Measurements from ENCODE around the gene PDE4D.
A peak's percentile ranks its signal among the peaks of the same experiment; 100 is the strongest.

Gene PDE4D

DNA sequence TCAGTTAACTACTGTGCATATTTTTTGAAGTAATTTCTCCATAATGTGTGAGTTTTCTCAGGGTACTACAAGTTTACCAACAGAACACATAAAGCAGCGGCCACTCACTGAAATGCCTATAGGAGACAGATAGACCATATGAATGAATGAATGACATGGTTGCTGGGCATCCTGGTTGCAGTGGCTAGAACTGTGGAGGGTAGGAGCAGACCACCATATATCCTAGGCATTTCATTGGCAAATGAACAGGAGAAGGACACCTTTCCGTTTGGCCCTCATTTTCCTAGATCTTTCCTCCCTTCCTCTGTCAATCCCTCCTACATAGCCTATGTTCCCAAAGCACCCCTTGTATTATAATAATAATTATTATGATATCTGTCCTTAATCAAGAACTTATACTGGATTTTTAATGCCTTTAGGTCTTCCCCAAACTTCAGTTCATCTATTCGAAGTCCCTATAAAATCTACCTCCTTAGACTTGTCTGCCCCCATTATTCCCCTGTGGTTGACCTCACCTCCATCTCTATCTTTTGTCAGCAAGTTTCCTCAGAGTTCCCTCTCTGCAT lies 838.5 kb downstream of the PDE4D start:
- H3K4me1 ChIP-seq (ENCODE audit: insufficient read depth, low read length) = no peaks in the 10 kb centered on the region
- no peak overlapping the region for H3K9ac ChIP-seq (ENCODE audit: low read depth, low read length)
- no peak overlapping the region for H3K27ac ChIP-seq (ENCODE audit: low read length)
- H3K36me3 ChIP-seq (ENCODE audit: insufficient read depth, low read depth, low read length) = no peaks in the 10 kb centered on the region
- no peaks in the 10 kb centered on the region for H3K9me3 ChIP-seq (ENCODE audit: insufficient read depth, low read depth, low read length)
- H3K27me3 ChIP-seq (ENCODE audit: insufficient read depth, low read length) = no peaks in the 10 kb centered on the region
- no peak overlapping the region for H3K4me3 ChIP-seq (ENCODE audit: low read length)

DNA sequence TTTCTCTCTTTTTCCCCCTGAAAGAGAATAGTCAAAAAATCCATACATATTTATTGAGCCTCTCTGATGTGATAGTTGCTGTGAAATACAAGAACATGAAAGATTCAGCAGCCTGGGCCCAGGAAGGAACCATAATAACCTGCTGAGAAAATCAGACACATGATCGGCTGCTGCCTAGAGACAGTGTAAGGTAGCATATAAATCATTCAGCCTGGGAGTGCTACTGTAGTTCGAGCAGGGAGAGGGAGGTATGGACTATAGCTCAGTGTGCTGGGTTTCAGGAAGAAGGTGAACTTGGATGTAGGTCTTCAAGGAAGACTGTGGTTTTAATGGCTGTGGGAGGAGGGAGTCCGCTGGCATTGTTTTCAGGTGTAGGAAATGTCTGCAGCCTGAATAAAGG lies 841.6 kb downstream of the PDE4D start:
- H3K9me3 ChIP-seq (ENCODE audit: insufficient read depth, low read depth, low read length) = no peaks in the 10 kb centered on the region
- no peak overlapping the region for H3K4me3 ChIP-seq (ENCODE audit: low read length)
- no peaks in the 10 kb centered on the region for H3K36me3 ChIP-seq (ENCODE audit: insufficient read depth, low read depth, low read length)
- no peaks in the 10 kb centered on the region for H3K4me1 ChIP-seq (ENCODE audit: insufficient read depth, low read length)
- no peaks in the 10 kb centered on the region for H3K27me3 ChIP-seq (ENCODE audit: insufficient read depth, low read length)
- H3K27ac ChIP-seq (ENCODE audit: low read length) = no peak overlapping the region
- no peak overlapping the region for H3K9ac ChIP-seq (ENCODE audit: low read depth, low read length)

DNA sequence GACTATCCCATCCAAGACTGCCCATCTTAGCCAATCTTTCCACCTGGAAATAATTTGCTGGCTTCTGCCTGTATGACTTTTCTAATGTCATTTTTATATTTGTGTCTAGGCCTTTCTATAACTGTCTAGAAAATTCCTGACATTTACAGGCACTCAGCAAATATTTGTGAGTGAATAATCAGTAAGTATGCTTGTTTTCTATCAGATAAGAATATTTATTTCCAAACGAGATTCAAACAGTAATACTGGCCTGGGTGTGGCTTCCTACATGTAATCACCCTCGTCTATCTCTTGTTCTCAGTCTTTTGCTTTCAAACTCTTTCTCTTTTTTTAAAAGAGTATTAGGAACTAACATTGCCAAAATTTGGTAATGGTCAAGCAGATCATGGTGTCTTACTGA lies 844.4 kb downstream of the PDE4D start:
- Histone ChIP-seq H3K9me3 (ENCODE audit: insufficient read depth, low read depth, low read length) (no peaks in the 10 kb centered on the region), H3K4me3 (ENCODE audit: low read length) (no peak overlapping the region), H3K27ac (ENCODE audit: low read length) (no peak overlapping the region), H3K27me3 (ENCODE audit: insufficient read depth, low read length) (no peaks in the 10 kb centered on the region), H3K9ac (ENCODE audit: low read depth, low read length) (no peak overlapping the region), H3K4me1 (ENCODE audit: insufficient read depth, low read length) (no peaks in the 10 kb centered on the region), H3K36me3 (ENCODE audit: insufficient read depth, low read depth, low read length) (no peaks in the 10 kb centered on the region)

DNA sequence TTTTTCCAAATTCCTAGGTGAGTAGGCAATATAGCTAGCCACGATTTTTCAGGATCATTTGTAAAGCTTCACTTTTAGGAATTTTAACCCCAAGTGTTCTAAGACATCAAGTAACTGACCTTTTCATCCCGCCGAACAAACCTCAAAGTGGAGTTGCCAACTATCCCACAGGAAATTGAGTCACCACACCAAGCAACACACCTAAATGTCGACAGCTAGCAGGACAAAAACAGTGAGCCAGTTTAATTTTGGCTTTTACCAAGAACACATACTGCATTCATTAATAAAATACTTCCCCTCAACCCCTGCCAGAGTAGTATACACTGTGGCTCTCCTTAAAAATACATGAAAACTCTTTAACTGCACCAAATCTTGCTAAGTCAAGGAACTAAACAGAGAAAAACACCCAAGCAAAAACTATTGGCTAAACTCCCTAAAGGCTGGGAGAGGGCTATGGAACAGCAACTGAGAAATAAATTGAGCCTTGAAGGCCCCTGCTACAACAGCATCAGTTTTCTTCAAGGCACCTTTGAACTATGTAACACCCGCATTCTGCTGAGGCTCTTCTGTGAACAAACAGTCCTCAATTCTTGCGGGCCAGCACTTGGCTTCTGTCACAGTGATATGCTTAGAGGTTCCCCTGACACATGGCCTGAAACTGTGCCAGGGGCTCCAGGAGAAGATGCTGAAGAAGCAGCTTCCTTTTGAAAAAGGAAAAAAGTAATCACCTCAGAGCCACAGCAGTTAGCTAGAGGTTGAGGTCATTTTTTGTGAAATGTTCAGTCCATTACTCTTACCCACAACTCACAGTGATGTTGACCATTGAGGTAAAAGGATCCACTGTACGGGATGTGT lies 851.1 kb downstream of the PDE4D start:
- Histone ChIP-seq H3K27me3 (ENCODE audit: insufficient read depth, low read length) (peaks cover 44% of the 10 kb centered on the region), H3K27ac (ENCODE audit: low read length) (no peak overlapping the region), H3K4me1 (ENCODE audit: insufficient read depth, low read length) (0 out of 2 replicates have a peak, but pooled peaks cover 4% of the 10 kb centered on the region), H3K4me3 (ENCODE audit: low read length) (no peak overlapping the region), H3K36me3 (ENCODE audit: insufficient read depth, low read depth, low read length) (no peaks in the 10 kb centered on the region), H3K9ac (ENCODE audit: low read depth, low read length) (no peak overlapping the region), H3K9me3 (ENCODE audit: insufficient read depth, low read depth, low read length) (no peaks in the 10 kb centered on the region)

DNA sequence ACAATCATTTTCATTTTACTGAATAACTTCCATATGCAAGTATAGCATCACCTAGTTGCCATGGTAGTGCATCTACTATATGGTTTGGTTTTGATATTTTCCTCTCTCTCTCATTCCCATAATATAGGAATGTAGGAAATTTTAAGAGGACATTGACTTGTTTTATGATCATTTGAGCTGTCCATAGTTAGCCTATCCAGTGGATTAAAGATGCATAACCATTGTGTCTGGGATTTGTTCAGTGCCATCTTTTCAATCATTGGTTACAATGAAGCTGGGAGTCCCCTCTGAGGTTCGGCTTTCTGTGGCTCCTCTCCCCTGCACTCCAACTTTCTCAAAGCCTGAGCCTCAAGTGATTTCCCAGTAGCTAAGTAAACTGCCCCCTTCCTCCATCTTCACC lies 852.2 kb downstream of the PDE4D start:
- no peaks in the 10 kb centered on the region for H3K36me3 ChIP-seq (ENCODE audit: insufficient read depth, low read depth, low read length)
- no peak overlapping the region for H3K27ac ChIP-seq (ENCODE audit: low read length)
- no peak overlapping the region for H3K4me3 ChIP-seq (ENCODE audit: low read length)
- H3K9me3 ChIP-seq (ENCODE audit: insufficient read depth, low read depth, low read length) = no peaks in the 10 kb centered on the region
- peaks cover 48% of the 10 kb centered on the region for H3K27me3 ChIP-seq (ENCODE audit: insufficient read depth, low read length)
- 0 out of 2 replicates have a peak, but pooled peaks cover 4% of the 10 kb centered on the region for H3K4me1 ChIP-seq (ENCODE audit: insufficient read depth, low read length)
- H3K9ac ChIP-seq (ENCODE audit: low read depth, low read length) = no peak overlapping the region

DNA sequence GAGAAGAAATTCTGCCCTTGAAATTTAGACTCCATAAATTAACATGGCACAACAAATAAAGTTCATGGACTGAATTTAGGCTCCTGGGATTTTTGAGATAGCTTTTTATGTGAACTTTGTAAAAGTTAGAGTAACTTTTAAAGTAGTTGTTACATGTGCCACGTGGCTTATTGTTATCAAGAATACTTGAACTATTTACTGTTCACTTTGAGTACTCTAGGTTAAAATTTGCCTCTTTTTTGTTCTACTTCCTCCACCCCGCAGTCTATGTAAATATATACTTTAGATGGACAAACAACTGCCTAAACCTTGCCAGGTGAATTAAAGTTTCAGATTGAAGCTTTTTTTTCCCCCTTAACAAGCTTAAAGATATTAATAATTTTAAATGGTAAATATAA lies 852.7 kb downstream of the PDE4D start:
- H3K27ac ChIP-seq (ENCODE audit: low read length) = no peak overlapping the region
- H3K9ac ChIP-seq (ENCODE audit: low read depth, low read length) = no peak overlapping the region
- H3K36me3 ChIP-seq (ENCODE audit: insufficient read depth, low read depth, low read length) = no peaks in the 10 kb centered on the region
- H3K9me3 ChIP-seq (ENCODE audit: insufficient read depth, low read depth, low read length) = no peaks in the 10 kb centered on the region
- 0 out of 2 replicates have a peak, but pooled peaks cover 4% of the 10 kb centered on the region for H3K4me1 ChIP-seq (ENCODE audit: insufficient read depth, low read length)
- no peak overlapping the region for H3K4me3 ChIP-seq (ENCODE audit: low read length)
- H3K27me3 ChIP-seq (ENCODE audit: insufficient read depth, low read length) = peaks cover 48% of the 10 kb centered on the region

DNA sequence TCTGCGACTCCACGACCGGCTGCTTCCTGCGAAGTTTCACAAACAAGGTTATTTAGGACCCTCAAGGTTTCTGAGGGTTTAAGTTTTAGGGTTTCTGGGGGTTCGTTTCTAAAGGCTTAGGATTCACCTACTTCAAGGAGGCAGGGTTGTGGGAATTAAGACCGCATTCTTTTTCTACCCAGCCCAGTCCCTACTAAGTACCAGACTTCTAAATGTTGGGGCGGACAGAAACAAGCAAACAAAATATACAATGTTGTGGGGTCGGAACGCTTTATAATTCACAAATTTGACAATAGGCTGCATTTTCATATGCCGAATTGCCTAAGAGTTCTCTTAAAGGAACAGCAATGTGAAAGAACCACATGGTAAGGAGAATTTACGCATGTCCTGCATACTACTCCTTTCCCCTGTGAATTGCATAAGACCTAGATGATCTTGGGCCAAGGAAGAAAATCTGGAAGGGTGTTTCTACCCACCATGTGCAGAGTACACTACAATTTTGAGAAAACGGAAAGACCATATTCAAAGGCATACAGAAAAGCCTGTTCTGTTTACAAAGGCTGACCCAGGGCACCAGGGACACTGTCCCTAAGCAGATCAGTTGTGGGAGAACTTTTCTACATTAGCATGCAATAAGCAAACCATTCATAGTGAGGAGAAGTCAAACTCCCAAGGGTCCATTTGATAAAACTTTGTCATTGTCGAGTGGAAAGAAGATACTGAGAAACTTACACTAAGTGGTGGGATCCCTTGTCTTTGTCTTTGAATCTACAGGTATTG lies 853.3 kb downstream of the PDE4D start:
- Histone ChIP-seq H3K4me3 (ENCODE audit: low read length) (peak overlapping the region; percentile 69), H3K9me3 (ENCODE audit: insufficient read depth, low read depth, low read length) (no peaks in the 10 kb centered on the region)

DNA sequence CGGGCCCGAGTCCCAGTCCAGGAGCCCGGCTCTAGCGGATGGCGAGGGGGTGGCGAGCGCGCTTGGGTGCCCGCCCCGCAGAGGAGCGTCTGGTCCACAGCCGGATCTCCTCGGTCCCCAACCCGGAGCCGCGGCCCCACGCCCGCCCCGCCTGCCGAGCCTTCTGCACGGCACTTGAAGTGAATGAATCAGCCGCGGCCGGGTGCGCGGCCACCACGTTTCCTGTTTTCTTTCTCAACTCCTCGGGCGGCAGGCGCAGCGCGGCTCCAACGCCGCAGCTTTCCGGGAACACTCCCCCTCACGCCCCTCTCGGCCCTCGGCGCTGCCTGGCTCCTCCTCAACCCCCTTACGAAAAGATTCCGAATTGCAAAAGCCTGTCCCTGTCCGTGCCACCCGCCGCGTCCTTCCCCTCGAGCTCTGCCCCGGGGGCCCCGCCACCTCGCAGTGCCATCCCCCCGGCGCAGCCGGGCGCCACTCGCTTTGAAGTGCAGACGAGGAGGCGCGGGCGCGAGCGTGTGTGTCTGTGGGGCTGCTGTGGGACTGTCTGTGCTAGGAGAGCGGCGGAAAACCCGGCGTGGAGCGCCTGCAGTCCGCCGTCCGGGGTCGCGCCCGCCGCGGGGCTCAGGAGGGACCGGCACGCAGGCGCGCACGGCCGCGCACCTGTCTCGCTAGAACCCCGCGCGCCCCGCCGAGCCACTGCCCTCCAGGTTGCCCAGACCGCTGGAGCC lies 854.1 kb downstream of the PDE4D start:
- Histone ChIP-seq H3K27ac (ENCODE audit: low read length) (no peak overlapping the region), H3K9ac (ENCODE audit: low read depth, low read length) (peak overlapping the region; percentile 46; the same call in 1 of the 2 replicates), H3K27me3 (ENCODE audit: insufficient read depth, low read length) (peaks cover 48% of the 10 kb centered on the region), H3K9me3 (ENCODE audit: insufficient read depth, low read depth, low read length) (no peaks in the 10 kb centered on the region), H3K36me3 (ENCODE audit: insufficient read depth, low read depth, low read length) (no peaks in the 10 kb centered on the region), H3K4me3 (ENCODE audit: low read length) (peak overlapping the region; percentile 69), H3K4me1 (ENCODE audit: insufficient read depth, low read length) (0 out of 2 replicates have a peak, but pooled peaks cover 7% of the 10 kb centered on the region)

More for the DNA sequence above, 853.3 kb downstream of the PDE4D start:
- H3K27ac ChIP-seq (ENCODE audit: low read length) = no peak overlapping the region
- no peaks in the 10 kb centered on the region for H3K36me3 ChIP-seq (ENCODE audit: insufficient read depth, low read depth, low read length)
- H3K27me3 ChIP-seq (ENCODE audit: insufficient read depth, low read length) = peaks cover 48% of the 10 kb centered on the region
- H3K9ac ChIP-seq (ENCODE audit: low read depth, low read length) = no peak overlapping the region
- 0 out of 2 replicates have a peak, but pooled peaks cover 4% of the 10 kb centered on the region for H3K4me1 ChIP-seq (ENCODE audit: insufficient read depth, low read length)

DNA sequence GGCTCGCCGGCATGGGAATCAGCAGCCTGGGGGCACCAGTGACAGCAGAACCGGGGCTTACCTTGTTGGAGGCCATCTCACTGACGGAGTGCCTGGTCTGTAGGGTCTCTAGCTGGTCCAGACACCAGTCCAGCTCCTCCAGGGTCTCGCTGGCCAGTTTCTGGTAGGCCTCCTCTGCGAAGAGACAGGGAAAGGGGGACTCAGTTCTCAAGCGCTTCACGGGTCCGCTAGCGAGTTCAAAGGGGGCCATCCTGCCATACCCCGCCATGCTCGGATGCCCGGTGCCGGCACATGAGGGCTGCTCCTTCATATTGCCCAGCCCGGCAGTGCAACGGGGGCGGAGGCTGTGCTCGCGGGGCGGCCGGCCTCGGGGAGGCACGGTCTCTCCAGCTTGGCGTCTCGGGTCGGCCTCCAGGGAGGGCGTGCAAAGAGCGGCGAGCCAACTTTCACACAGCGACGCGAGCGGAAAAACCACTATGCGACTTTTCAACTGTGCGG lies 854.7 kb downstream of the PDE4D start:
- Histone ChIP-seq H3K9ac (ENCODE audit: low read depth, low read length) (peak overlapping the region; percentile 46; the same call in 1 of the 2 replicates), H3K4me1 (ENCODE audit: insufficient read depth, low read length) (0 out of 2 replicates have a peak, but pooled peaks cover 7% of the 10 kb centered on the region), H3K36me3 (ENCODE audit: insufficient read depth, low read depth, low read length) (no peaks in the 10 kb centered on the region), H3K27me3 (ENCODE audit: insufficient read depth, low read length) (peaks cover 48% of the 10 kb centered on the region), H3K4me3 (ENCODE audit: low read length) (peak overlapping the region; percentile 69), H3K9me3 (ENCODE audit: insufficient read depth, low read depth, low read length) (no peaks in the 10 kb centered on the region), H3K27ac (ENCODE audit: low read length) (no peak overlapping the region)

DNA sequence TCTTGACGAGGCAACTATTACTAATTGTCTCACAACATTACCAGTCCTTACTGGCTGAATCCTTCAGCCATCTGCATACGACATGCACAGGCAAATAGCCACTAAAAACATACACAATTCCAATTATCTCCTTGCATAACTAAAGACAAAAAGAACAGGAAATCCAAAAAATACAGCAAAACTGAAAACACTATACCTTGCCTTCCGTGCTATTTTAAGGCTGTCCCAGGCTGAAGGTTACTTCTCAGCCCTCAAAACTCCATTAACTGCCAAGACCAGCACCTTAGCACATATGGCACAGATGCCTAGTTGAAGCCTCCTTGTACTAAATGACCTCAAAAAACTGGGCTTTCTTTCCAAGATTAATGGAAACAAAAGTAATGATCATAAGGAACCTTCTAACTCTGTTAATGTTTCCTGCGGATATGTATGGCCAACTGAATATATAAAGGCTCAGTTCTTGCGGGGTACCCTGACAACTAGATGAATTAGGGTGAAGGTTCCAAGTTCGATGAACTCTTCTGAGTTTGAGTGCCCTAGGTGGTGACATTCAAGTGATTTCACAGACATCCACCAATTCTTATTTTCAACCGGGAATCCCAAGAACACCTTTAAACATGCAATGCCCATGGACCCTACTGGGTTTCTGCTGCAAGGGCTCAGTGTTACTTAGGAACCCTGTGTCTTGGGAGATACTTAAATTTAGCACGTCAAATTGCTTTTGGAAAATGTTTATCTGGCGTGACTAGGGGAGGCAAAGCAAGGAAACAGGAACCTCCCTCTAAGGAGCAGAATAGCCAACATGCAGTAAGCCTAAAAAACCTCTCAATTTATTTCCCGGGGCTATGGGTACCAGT lies 855.4 kb downstream of the PDE4D start:
- H3K4me3 ChIP-seq (ENCODE audit: low read length) = peak overlapping the region; percentile 69
- H3K36me3 ChIP-seq (ENCODE audit: insufficient read depth, low read depth, low read length) = no peaks in the 10 kb centered on the region
- H3K9me3 ChIP-seq (ENCODE audit: insufficient read depth, low read depth, low read length) = no peaks in the 10 kb centered on the region
- H3K27me3 ChIP-seq (ENCODE audit: insufficient read depth, low read length) = peaks cover 48% of the 10 kb centered on the region
- 0 out of 2 replicates have a peak, but pooled peaks cover 7% of the 10 kb centered on the region for H3K4me1 ChIP-seq (ENCODE audit: insufficient read depth, low read length)
- H3K9ac ChIP-seq (ENCODE audit: low read depth, low read length) = no peak overlapping the region
- H3K27ac ChIP-seq (ENCODE audit: low read length) = no peak overlapping the region
